ENCODE results near the gene PLCB4. TPM values are rescaled to one million over a fixed set of nuclear protein-coding genes. Genes with fewer than 3 reads are reported as not detected.

The PLCB4 gene
- total RNA-seq, 2 experiments from 2014 or later: 0.06 TPM; not detected in 1

DNA sequence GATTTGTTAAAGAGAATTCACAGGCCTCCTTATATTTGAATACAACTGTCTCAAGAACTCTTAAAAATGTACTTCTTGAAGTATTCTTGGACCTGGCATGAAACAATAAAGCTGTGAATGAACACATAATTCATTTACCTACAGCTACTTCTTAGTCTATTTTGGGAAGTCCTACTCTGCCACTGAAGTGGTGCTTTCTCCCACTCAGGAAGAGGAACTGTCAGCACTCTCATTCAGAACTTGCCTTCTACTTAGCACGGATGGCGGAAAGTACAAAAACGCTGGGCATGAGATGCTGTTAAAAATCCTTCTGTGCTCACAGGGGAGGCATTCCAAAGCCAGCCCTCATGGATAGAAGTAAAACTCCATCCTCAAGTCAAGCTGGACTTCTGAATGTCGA lies 300.7 kb downstream of the PLCB4 start:
- no peak overlapping the region for H3K27ac Mint-ChIP-seq
- ATAC-seq (ENCODE audit: poor library complexity): no peak

DNA sequence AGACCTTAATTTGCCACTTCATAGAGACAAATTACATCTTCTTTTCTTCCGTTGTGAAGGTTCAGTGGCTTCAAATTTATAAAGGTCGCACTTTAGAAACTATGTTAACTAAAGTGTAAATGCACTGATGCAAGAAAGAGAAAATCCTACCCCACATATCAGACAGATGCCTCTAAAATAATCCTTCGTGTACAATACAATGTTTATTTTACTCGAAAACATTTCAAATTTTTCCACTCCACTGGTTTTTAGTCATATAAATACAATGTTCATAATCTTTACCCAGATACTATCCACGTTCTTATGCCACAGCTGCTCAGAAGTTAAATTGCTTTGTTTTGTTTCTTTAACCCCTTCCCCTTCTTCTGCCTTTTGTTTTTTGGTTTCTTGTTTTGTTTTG lies 305.2 kb downstream of the PLCB4 start:
- CTCF ChIA-PET: no interaction called here
- H3K4me1 ChIP-seq (ENCODE audit: insufficient read depth, low read length): no peaks in the 10 kb centered on the region
- ATAC-seq (ENCODE audit: poor library complexity) (no peak), DNase-seq (no peak)
- H3K27ac ChIP-seq (ENCODE audit: low read depth in 1 of 2, low read length in 2 of 2): no peak overlapping the region
- POLR2A ChIA-PET: no interaction called here
- Mint-ChIP-seq H3K27ac (no peak overlapping the region), H3K27me3 (no peaks in the 10 kb centered on the region), H3K4me3 (no peak overlapping the region), H3K36me3 (ENCODE audit: low read depth) (no peaks in the 10 kb centered on the region), H3K4me1 (ENCODE audit: low read depth) (no peaks in the 10 kb centered on the region), H3K9me3 (no peaks in the 10 kb centered on the region)
- TF ChIP-seq CTCF (IDR thresholded peaks at IDR 0.05): no peak
- no peaks in the 10 kb centered on the region for H3K9me3 ChIP-seq (ENCODE audit: control insufficient read depth in 1 of 2, insufficient read depth in 1 of 2, low read length in 2 of 2)
- no peak overlapping the region for H3K4me3 ChIP-seq (ENCODE audit: low read length)
- intact Hi-C loops (cut with DNase I, micrococcal nuclease): no loop called here
- H3K36me3 ChIP-seq (ENCODE audit: insufficient read depth, low read length): no peaks in the 10 kb centered on the region
- no peaks in the 10 kb centered on the region for H3K27me3 ChIP-seq (ENCODE audit: control insufficient read depth in 1 of 2, insufficient read depth in 2 of 2, low read length in 2 of 2)

More for the DNA sequence above, 300.7 kb downstream of the PLCB4 start:
- Histone ChIP-seq H3K27ac (ENCODE audit: low read depth in 1 of 2, low read length in 2 of 2) (no peak overlapping the region), H3K27me3 (ENCODE audit: control insufficient read depth in 1 of 2, insufficient read depth in 2 of 2, low read length in 2 of 2) (no peaks in the 10 kb centered on the region), H3K4me1 (ENCODE audit: insufficient read depth, low read length) (no peaks in the 10 kb centered on the region), H3K36me3 (ENCODE audit: insufficient read depth, low read length) (no peaks in the 10 kb centered on the region), H3K9me3 (ENCODE audit: control insufficient read depth in 1 of 2, insufficient read depth in 1 of 2, low read length in 2 of 2) (no peaks in the 10 kb centered on the region), H3K4me3 (ENCODE audit: low read length) (no peak overlapping the region)
- Mint-ChIP-seq H3K36me3 (ENCODE audit: low read depth) (no peaks in the 10 kb centered on the region), H3K4me3 (no peak overlapping the region), H3K27me3 (no peaks in the 10 kb centered on the region), H3K4me1 (ENCODE audit: low read depth) (no peaks in the 10 kb centered on the region), H3K9me3 (no peaks in the 10 kb centered on the region)
- intact Hi-C loops (cut with DNase I, micrococcal nuclease): no loop called here
- TF ChIP-seq CTCF (IDR thresholded peaks at IDR 0.05): no peak
- DNase-seq: no peak
- POLR2A ChIA-PET: no interaction called here
- CTCF ChIA-PET: no interaction called here

GRCh38 chr20:9374480-9374879 lies 305.6 kb downstream of the PLCB4 start:
- Histone ChIP-seq H3K4me1 (ENCODE audit: insufficient read depth, low read length) (no peaks in the 10 kb centered on the region), H3K27me3 (ENCODE audit: control insufficient read depth in 1 of 2, insufficient read depth in 2 of 2, low read length in 2 of 2) (no peaks in the 10 kb centered on the region), H3K4me3 (ENCODE audit: low read length) (no peak overlapping the region), H3K36me3 (ENCODE audit: insufficient read depth, low read length) (no peaks in the 10 kb centered on the region), H3K27ac (ENCODE audit: low read depth in 1 of 2, low read length in 2 of 2) (no peak overlapping the region), H3K9me3 (ENCODE audit: control insufficient read depth in 1 of 2, insufficient read depth in 1 of 2, low read length in 2 of 2) (no peaks in the 10 kb centered on the region)
- no peaks in the 10 kb centered on the region for H3K9me3 Mint-ChIP-seq
- no peak for TF ChIP-seq CTCF (IDR thresholded peaks at IDR 0.05)
- intact Hi-C loops (cut with DNase I, micrococcal nuclease): no loop called here
- no peak overlapping the region for H3K27ac Mint-ChIP-seq
- no peaks in the 10 kb centered on the region for H3K4me1 Mint-ChIP-seq (ENCODE audit: low read depth)
- no peaks in the 10 kb centered on the region for H3K36me3 Mint-ChIP-seq (ENCODE audit: low read depth)
- no peak for ATAC-seq (ENCODE audit: poor library complexity)
- no peak overlapping the region for H3K4me3 Mint-ChIP-seq
- ChIA-PET CTCF (no interaction called here), POLR2A (no interaction called here)
- DNase-seq: no peak
- no peaks in the 10 kb centered on the region for H3K27me3 Mint-ChIP-seq

Data from CD4-positive, alpha-beta T cell (primary cell).